Brain pericyte (primary cell): Measurements from ENCODE around the gene TMEM132D.

Experiments
- DNase-seq: peaks from one replicate; pipeline ENCODE4 v3.0.0-alpha.2; 2012; ENCODE audit warnings: low read depth, low spot score

The TMEM132D gene

DNA sequence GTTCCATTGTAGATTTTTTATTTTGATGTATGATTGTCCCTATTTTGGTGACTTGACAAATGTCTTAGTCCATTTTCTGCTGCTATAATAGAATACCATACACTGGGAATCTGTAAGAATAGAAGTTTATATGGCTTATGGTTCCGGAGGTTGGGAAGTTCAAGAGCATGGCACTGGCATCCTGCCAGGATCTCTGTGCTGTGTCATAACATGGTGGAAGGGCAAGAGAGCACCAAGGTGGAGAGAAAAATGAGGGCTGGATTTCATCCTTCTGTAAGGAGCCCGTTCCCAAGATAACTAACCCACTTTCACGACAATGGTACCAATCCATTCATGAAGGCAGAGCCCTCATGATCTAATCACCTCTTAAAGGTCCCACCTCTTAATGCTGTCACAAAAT is 176.7 kb downstream of the TMEM132D start:
- DNase-seq = no peak

DNA sequence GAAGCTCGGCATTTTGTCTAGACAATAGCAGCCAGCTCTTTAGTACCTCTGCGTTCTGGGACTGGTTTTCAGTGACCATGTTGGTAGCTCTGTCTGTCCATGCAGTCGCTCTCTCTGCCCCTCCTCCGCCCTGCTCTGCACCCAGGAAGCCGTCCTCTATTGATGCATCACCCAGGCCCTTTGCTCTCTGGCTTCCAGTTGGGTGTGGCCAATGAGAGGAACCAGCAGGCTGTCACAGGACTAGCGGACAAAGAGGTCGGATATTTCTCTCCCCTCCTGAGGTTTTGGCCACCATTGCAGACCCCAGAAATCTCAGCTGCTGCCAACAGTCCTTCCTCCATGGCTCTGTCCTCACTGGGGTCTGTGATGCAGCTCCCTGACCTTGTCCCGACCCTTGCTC is 180.6 kb downstream of the TMEM132D start:
- no peak for DNase-seq

DNA sequence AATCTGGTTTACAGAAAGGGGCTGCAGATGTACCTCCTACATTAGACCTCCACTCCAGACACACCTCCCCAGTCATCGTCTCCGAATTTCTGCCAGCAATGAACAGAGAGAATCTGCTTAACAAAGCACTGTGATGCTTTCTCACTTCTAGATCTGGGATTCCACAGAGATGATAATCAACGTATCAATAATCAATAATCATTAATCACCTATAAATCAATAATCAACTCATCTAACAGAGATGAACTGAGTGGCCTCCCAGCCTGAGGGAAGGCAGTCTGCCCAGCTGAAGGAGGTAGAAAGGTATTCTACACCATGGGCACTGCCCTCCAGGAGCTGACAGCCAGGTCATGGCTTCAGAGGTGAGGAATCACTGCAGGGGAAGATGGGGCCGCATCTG is 183.2 kb downstream of the TMEM132D start:
- no peak for DNase-seq

DNA sequence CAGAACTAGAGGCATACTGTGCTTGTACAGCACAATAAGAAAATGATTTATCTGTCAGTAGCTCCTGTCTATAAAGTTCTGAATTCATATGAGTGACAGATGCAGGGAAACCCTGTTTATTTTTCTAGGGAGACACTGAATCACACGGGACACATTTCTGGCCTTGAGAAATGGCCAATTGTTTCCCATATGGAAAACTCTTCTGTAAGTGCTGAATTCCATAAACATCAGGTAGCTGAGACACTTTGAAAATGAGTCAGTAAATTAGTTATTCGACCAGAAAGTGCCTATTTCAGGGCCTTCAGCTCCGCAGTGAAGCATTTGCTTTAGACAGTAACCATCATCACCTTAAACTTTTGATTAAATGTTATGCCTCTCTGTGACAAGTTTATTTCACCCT is 184.4 kb downstream of the TMEM132D start:
- DNase-seq = no peak

DNA sequence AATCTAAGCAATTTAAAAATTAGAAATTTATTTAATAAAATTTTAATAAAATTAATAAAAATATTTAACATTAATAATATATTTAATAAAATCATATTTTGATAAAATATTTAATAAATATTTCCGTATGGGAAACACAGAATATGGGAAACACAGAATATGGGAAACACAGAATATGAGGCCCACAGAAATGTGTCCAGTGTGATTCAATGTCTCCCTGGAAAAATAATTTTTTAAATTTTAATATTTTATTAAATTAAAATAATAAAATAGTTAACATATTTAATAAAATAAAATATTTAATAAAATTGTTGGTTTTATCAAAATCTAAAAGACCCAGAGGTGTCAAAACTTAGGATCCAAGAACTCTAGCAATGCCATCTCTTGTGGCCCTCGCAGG is 186.4 kb downstream of the TMEM132D start:
- DNase-seq = no peak

DNA sequence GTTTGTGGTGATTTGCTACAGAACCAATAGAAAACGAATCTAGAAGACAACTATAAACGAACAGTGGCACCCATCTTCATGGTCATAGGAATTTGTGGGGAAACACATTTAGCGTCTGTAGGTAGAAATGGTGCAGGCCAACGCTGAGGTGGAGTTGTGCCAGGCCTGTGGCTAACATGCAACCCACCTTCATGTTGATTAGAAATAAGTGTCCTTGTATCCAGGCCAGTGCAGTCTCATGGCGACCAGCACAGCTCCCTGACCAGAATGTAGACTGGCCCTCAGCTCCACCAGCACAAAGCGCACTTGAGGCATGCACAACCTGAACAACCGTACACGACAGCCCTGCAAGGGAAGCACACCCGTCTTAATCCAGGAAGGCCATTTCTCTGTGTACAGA is 187.0 kb downstream of the TMEM132D start:
- no peak for DNase-seq

DNA sequence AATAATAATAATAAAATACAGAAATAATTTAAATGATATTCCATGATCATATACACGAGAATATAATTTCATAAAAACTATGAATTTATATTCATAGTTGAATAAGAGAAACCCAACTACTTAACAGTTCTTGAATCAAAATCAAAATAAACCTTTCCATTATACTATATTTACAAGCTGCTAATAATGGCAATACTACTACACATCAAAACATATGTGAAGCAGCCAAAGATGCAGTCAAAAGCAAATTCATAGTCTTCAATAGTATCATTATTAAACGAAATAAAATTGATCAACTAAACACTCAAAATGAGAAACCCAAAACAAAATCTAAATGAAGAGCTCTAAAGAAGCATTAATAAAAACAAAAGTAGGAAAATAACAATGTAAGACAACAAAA is 197.1 kb downstream of the TMEM132D start:
- DNase-seq = no peak

DNA sequence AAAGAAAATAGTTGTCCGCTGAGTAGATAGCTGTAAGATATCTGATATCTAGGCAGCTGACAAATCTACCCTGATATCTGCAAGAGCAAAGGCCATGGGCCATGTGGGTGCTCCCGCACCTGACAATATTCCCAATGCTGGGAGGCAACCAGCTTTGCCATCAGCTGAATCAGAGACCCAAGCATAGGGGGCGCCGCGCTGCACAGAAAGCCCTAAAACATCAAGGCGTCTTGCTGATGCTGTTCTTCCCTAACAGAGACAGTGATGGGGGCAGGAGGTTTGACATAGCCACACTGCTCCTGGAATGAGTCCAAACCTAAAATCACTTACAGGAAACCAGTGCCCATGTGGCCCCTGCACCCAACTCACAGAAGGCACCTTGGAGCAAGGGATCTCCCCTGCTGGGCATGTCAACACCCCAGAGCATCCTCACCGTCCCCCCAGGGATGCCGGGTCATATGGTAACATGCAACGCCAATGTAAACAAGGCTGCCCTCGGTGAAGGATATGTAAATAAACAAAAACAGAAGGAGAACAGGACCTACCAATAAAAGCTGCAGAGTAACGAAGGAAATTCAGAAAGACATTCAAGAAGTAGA is 199.5 kb downstream of the TMEM132D start:
- DNase-seq = peak; percentile 91

DNA sequence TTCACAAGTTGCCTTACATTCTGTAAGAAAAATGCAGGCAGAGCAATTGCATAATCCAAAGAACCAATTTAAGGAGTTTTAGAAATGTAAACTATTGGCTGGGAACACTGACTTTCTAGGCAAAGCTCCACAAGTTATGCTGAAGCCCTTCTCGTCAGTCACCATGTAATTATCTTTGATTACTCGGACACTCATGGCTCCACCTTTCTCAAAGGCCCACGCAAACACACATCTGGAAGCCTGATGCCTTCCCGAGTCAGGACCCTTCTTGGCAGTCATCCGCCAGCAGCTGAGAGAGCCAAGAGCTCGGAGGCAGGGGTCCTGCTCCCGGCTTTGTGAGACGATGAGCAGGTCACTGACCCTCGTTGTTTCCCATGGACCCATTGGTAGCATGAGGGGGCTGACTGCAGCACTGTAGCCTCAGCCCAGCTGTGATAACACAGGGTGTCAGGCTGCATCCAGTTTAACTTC is 202.2 kb downstream of the TMEM132D start:
- DNase-seq = peak; percentile 98

DNA sequence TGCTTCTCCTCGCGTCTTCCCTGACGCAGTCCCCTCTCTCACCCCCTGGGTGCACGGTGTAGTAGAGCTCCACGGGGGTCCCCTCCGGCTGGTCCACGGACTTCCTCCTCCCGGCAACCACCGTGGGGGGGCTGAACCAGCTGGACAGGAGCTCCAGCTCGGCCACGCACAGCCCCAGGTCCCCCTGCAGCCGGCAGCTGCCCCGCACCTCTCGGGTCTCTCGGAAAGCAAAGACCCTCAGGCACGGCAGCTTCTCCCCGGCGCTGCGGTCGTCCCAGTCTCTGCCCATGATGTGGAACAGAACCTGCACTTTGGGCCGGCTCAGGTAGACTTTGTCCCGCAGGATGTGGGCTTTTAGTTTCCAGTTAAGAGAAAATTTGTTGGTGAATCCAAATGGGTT is 203.8 kb downstream of the TMEM132D start:
- DNase-seq = no peak

DNA sequence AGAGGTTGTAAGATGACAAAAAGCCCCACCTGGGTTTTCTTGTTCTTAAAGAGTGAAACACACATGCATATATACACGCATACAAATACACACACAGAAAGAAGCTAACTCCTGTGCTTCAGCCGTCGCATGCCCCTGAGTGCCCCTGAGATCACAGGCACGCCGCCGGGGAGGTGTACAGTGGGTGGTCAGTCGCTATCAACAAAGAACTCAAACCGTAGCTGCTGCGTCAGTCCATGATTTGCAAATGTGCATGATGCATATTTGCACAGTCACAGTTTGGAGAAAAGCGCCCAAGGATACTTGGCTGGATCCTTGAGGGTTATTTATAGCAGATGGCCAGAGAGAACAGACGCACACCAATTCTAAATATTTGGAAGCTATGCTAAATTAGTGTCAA is 206.9 kb downstream of the TMEM132D start:
- peak; percentile 58 for DNase-seq

DNA sequence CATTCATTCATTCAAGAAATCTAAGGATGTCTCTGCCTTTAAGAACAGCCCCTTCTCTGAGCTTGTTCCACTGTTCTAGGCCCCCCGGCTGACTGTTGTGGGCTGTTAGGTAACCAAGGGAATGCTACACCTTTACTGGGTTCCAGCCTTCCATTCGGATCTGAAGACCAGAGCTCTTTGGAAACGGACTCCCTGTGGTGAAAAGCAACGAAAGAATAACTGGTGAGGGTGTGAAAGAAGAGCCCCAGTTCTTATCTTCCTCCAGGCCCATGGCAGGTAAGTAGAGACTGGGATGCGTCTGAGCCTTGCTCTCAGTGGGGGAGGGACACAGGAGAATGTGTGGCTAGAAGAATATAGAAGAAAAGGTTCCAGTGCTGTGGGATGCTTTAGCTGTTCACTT is 207.4 kb downstream of the TMEM132D start:
- DNase-seq = no peak

DNA sequence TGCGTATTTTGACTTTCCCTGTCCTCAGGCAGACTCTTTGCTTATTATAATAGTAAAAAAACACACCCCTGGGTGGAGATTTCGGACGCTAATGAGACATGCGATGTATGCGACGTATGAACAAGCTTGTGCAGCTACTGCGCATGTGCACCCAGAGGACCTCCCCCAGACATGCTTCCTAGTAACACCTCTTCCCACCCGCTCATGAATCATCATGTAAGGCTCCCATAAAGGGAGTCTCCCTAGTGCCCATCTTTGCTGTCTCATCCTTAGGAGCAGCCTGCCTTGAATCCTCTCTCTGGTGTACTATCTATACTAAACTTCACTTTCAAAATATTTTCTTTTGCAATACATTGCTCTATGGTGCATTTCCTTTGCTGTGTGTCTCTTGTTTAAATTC is 210.1 kb downstream of the TMEM132D start:
- DNase-seq = no peak

DNA sequence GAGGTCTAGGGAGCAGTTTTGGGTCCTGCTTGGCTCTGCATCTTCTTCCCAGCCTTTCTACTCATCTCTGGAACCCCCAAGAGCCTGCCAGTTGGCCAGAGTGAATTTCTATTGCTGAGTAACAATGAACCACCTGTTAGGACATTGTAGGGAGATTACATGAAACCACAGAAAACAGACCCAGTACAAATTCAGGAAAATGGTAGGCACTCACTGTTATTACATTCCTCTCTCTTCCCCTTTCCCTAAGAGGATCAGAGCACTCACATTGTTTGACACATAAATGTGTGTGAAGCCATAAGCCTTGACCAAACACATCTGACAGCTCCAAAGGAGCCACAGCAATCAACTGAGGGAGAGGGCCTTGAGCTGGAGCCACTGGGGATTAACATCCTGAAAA is 216.1 kb downstream of the TMEM132D start:
- no peak for DNase-seq

DNA sequence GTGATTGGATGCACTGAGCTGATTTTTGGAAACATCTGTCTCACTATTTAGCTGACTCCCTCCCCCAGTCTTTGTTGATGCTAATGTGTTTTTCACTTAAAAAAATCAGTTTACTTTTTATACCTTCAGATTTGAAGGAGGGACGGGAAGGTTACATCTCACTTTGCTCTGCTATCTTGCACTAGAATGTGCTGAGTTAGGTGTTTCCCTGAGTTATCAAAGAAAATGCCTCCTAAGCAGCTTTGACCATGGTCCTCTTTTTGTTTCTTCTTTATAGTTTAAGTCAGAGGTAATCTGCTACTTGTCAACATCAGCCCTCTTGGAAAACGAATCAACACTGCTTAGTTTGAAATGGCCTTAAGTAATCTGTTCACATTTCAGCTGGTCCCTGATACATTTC is 222.0 kb downstream of the TMEM132D start:
- DNase-seq = no peak

DNA sequence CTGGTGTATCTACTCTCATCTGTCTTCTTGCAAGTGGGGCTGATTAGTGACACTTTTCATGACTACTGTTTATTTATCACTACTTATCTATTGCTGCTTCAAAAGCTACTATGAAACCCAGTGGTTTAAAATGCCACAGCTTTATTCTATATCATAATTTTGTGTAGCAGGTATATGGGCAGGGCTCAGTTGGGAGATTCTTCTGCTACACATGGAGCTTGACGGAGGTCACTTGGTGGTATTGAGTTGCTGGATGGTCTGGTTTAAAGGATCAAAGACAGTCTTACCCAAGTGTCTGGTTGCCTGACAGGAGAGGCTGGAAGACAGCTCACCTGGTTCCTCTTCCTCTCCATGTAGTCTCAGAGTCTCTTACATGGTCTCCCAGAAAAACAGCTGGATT is 222.7 kb downstream of the TMEM132D start:
- no peak for DNase-seq

DNA sequence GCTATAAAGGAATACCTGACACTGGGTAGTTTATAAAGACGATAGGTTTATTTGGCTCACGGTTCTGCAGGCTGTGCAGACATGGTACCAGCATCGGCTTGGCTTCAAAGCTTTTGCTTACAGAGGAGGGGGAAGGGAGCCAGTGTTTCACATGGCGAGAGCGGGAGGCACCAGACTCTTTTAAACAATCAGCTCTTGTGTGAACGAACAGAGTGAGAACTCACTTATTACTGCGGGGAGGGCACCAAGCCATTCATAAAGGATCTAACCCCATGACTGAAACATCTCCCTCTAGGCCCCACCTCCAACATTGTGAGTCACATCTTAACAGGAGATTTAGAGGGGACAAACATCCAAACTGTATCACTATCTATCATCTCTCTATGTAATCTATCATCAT is 227.4 kb downstream of the TMEM132D start:
- DNase-seq = no peak

DNA sequence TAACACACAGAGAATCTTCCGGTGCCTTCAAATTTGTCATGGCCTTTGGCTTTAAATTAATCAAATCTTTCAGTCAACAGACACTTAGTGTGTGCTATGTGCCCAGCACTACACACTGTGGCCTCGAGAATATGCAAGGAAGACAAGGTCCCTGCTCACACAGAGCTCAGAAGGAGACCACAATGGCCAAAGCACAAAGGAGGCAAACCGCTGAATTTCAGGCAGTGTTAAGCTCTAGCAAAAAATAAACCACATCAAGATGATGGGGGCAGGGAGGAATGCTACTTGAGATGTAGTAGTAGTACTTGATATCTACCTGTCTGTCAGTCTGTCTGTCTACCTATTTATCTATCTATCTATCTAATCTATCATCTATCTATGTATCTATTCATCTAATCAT is 227.9 kb downstream of the TMEM132D start:
- no peak for DNase-seq

DNA sequence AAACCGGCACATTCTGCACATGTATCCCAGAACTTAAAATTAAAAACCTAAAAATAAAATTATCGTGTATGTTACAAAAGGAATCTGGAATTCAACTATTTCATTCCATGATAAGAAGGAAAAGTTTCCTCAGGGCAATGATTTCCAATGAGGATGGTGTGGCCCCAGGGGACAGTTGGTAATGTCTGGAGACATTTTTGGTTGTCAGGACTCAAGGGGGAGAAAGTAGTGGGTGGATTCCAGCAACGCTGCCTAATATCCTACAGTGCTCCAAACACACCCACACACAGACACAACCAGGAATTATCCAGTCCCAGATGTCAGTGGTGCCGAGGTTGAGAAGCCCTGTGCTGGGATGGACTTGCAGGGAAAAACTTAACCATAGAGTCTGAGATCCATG is 228.3 kb downstream of the TMEM132D start:
- no peak for DNase-seq

DNA sequence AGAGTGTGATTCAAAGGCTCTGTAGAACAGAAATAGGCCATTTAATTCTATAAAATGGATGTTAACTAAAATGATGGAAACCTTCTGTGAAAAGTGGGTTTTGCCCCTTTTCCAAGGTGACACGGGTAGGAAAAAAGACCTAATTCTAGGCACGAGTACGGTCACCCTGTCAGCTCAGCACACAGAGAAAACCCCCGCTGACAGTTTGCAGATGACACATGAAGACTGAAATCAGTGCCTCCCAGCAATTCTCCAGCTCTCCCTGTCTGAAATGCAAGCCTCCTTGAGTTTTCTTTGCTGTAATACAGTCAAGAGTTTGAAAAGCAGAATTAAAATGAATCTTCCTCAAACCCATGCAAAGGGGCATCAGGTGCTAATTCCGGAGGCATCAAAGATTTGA is 230.0 kb downstream of the TMEM132D start:
- DNase-seq = no peak

DNA sequence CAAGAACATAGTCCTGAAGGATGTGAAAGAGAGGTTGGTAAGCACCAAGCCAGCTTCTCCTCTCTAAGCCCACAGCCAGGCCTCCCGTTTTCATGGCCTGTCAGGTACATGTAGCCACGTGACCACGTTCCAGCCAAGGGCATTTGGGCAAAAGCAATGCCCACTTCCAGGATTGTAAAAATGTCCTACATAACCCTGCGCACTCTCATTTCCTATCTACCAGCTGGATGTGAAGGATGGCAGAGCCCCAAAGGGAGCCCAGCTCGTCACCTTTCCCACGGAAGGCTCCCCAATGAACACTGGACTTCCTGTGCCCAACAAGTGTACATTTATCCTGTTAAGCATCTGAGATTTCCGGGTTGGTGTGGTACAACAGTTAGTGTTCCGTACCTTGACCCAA is 231.7 kb downstream of the TMEM132D start:
- no peak for DNase-seq

DNA sequence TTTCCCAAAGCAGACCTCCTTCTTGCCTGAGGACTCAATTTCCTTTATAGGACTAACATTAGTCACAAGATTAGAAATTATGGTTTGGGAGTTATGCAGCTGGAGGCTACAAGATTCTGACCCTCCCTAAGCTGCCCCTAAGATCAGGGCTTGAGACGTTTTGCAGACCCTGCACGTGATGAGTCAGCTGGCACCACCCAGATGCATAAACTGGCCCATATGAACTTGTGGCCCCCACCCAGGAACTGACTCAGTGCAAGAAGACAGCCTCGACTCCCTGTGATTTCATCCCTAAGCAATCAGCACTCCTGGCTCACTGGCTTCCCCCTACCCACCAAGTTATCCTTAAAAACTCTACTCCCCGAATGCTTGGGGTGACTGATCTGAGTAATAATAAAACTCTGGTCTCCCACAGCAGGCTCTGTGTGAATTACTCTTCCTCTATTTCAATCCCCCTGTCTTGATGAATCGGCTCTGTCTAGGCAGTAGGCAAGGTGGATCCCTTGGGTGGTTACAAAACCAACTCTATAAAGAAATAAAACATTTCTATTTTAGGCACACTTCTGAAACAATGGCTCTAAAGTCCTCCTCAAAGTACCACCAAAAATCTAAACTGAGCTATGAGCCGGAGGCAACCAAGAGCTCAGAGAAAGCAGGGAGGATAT is 233.4 kb downstream of the TMEM132D start:
- no peak for DNase-seq

DNA sequence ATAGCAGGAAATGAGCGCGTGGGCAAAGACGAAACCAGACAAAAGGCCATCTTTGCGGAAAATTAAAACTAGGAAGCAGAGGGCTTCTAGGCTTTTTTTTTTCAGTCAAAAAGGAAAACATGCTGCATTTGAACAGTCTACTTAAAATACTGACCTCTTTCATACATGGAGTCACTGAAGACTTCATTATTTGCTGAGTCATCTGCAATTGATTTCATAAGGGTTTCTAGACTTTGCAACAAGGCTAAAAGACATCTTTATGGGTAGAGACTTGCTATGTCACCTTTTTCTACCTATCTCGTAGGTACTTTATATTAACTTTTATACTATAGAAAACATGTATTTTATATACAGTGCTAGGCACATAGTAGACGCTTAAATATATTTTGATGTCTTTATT is 238.4 kb downstream of the TMEM132D start:
- no peak for DNase-seq

DNA sequence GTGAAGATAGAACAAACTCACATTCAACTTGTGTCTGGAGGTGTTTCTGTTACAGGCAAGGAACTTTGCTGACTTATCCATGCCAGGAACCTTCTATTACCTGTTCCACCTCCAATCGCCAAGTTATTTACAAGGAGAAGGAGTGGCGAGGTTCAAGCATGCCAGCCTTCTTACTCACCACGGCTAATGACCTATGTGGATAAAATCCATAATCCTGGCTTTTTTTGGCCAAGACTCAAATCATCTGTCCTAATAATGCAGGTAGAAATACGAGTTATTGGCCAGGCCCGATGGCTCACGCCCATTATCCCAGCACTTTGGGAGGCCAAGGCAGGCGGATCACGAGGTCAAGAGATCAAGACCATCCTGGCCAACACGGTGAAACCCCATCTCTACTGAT is 241.6 kb downstream of the TMEM132D start:
- no peak for DNase-seq
